Measurements from ENCODE around the gene ADPRHL1.
"Not testable (repeated sequence)": the region's sequence is repeated elsewhere in the genome, so short reads cannot be mapped to it uniquely, and the experiment has no call there.

Gene ADPRHL1

DNA sequence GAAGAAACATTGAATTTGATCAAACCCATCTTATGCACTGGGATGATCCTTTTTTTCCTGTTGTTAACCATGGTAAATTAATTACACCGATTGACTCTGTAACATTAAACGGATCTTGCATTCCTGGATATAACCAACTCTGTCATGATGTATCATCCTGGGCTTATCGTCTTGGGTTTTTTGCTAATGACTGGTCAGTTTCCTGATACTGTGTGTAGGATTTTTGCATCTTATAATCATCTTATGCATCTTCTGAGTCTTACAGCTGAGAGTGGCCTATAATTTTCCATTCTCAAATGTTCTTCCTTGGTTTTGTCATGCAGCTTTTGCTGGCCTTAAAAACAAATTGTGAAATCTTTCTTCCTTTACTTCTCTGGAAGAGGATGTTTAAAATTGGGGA, 24.4 kb upstream of the ADPRHL1 start:
- DNase-seq: no peak

DNA sequence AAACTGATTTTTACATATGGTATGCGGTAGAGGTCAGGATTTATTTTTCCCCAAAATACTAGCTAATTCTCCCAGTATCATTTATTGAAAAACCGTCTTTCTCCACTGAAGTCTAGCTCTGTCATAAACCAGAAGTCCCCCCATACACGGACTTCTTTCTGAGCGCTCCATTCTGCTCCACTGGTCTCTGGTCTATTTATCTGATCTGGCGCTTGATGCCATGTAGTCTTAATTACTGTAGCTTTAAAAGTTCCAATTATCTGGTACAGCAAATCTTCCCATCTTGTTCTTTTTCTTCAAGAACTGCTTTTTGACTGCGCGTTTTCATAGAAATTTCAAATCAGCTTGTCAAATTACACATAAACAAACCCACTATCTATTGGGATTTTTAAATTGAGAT, 23.5 kb upstream of the ADPRHL1 start:
- no peak for DNase-seq

DNA sequence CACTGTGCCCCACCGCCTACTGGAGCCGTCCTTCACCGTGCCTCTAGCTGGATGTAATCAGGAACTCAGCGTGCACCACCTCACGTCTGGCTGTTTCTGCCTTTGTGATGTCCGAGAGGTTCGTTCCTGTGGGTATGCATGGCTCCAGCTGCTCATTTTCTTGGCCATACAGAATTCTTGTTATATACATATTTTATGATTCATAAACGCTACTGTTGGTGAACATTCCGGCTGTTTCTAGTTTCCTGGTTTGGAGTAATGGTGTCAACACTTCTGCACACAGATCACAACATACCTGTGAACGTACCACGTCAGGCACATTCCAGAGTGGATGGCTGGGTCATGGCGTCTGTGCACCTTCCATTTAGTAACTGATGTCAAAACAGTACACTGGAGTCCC, 22.6 kb upstream of the ADPRHL1 start:
- no peak for DNase-seq

DNA sequence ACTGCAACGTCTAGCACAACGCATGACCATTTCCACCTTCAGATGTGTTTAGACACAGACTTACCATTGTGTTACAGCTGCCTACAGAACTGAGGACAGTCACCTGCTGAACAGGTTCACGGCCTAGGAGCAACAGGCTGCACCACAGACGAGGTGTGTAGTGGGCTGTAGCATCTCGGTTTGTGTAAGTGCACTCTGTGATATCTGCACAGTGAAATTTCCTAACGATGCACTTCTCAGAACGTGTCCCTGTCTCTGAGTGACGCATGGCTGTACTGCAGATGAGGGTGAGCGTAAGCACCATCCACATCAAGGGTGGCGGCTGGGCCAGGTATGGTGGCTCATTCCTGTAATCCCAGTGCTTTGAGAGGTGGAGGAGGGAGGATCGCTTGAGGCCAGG, 22.0 kb upstream of the ADPRHL1 start:
- DNase-seq: no peak

DNA sequence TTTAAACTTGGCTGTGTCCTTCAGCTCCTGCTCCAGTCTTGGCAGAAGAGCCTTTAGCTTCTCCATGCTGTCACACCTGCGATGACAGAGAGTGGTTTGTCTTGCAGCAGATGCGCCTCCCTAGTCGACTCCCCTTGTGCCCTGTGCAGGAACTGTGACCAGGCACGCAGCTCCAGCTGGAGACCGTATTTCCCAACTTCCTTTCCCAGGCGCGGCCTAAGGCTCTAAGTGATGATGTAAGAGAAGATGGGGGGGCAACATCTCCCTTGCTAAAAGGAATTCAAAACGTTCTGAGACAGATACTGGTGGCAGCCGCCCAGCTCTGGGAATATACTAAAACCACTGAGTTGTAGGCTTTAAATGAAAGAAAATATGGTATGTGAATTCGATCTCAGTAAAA, 20.9 kb upstream of the ADPRHL1 start:
- peak; percentile 71 to 80 for DNase-seq

DNA sequence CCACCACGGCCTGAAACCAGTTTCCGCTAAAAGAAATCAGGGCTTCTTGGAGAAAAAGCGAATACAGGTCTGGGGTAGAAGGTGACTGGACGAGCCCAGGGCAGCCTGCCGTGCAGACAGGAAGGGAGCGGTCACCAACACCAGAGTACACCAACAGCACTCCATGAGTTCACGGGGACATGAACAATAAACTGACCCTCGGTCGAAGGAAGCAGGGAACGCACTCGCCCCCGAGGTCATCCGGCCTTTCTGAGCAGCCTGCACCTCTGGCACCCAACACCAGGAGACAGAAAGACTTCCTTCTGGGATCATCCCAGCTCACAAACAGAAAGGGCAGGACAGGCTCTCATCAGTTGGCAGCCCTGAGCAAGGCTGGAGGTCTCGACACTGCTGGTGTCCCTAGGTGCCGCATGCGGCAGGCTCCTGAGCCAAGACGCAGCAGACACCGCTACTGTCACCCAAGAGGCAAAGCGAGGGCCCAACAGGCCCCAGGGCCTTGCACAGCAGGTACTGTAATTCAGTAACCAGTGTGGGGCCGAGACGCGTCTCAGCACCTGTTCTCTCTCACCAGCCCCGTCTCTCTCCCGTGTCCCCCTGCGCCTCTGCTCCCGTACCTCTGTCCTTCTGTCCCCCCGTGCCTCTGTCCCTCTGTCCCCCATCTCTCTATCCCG, 19.2 kb upstream of the ADPRHL1 start:
- no peak for DNase-seq

DNA sequence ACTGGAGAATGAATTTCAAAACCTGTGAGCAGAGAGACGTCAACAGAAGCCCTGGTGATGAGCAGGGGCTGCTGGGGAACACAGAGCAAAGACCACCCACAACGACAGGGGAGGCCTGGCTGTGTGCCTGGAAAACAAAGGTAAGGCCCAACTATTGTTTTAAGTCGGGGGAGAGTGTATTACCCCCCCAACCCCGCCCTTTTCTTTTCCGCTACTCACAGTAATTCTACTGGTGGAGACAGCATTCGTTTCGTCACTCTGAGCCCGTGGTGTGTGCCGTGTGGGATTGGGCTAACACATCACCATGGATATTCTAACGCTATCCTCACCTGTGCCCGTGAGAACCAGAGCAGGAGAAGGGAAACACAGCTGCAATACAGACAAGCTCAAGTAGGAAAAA, 18.6 kb upstream of the ADPRHL1 start:
- DNase-seq: no peak

DNA sequence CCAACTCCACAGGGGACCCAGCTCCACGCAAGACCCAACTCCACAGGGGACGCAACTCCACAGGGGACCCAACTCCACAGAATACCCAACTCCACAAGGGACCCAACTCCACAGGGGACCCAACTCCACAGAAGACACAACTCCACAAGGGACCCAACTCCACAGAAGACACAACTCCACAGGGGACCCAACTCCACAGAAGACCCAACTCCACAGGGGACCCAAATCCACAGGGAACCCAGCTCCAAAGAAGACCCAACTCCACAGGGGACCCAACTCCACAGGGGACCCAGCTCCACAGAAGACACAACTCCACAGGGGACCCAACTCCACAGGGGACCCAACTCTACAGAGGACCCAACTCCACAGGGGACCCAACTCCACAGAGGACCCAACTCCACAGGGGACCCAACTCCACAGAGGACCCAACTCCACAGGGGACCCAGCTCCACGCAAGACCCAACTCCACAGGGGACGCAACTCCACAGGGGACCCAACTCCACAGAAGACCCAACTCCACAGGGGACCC, 17.4 kb upstream of the ADPRHL1 start:
- not testable (repeated sequence) for DNase-seq

DNA sequence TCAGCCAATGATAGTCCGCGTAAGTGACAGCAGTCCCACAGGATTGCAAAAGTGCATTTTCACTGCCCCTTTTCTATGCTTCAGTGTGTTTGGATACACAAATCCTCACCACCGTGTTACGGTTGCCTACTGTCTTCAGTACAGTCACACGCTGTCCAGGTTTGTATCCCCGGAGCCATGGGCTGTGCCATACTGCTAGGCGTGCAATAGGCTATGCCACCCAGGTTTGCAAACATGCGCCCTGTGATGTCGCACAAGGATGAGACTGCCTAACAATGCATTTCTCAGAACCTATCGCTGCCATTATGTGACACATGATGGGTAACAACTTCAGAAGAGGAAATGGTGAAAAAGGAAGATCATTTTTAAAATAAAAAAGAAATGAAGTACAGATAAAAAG, 16.8 kb upstream of the ADPRHL1 start:
- DNase-seq: no peak

DNA sequence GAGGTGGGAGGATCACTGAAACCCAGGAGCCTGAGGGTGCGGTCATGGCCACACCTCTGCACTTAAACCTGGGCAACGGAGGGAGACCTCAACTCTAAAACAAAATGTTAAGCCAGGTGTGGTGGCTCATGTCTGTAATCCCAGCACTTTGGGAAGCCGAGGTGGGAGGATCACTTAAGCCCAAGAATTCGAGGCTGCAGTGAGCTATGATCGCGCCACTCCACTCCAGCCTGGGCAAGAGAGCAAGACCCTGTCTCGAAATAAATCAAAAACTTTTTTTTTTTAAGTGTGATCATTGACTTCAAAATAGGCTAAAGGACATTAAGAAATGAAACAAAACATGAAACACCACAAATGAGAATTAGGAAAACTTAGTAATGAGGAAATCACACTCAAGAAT, 16.3 kb upstream of the ADPRHL1 start:
- no peak for DNase-seq

DNA sequence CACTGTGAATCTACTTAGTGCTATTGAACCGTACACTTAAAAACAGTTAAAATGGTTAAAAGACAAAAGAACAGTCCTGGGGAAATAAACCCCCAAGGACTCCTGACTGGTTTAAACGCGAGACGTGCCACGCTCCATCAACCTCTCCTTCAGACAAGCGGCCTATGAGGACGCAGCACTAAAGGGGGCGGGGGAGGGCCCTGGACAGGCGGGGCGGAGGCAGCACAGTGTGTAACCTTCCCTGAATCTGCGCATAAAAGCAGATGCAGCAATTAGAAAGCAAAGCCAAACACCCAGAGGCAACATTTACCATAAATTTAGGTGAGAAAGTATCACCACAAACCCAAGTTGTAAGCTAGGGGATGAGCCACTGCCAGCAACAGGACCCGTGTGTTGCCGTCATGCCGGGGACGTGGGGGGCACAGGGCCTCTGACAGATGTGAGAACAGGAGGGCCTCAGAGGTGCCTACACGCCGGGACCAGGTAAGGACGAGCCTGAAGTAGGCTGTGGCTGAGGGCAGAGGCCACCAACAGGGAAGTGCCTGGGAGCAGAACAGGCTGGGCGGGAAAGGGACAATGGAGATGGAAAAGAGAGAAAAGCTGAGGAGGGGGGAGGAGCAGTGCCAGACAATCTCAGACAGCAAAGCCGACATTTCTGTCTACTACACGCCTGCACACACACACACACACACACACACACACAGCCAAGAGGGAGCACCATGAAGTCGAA, 15.3 kb upstream of the ADPRHL1 start:
- no peak for DNase-seq

DNA sequence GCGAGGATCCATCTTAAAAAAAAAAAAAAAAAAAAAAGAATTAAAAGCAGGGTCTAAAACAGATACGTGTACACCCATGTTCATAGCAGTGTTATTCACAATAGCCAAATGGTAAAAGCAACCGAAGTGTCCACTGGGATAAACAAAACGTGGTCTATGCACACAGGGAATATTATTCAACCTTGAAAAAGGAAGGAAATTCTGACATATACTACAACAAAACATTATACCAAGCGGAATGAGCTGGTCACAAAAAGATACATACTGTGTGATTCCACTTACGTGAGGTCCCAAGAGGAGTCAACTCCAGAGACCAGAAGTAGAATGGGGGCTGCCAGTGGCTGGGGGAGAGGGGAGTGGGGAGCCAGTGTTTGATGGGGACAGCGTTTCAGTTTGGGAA, 14.7 kb upstream of the ADPRHL1 start:
- DNase-seq: no peak

DNA sequence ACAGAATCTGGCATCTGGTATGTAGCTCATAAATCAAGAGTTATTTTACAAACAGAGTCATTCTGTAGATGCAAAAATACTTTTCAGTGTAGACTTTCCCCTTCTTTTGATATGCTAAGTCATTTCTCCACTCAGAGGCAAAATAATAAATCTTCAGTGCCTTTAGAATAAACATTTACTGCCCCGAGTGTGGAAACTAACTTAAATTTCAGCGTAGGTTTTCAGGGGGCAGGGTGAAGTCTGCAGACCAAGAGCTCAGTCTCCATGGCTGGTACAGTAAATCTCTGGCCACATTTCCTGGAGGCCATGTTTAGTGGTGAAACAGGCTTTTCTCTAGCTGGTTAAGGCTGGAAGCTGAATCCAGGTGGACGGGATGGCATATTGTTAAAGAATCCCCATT, 13.1 kb upstream of the ADPRHL1 start:
- DNase-seq: no peak

DNA sequence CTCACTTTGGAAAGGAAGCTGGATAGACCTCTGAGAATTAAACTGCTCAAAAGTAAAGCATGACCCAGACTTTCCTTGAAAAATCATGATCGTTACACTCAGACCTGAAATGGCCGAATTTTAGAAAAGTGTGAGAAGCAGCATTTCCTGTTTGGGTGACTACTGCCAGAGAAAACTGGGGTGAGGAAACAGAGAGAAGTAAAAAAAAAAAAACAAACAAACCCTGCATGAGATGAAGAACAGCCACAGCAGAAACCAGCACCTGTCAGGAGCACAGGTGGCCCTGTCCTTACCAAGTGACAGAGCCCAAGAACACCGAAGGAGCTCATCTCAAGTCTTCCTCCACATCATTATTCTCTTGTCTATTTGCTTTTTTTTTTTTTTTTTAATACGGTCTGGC, 12.0 kb upstream of the ADPRHL1 start:
- DNase-seq: no peak

DNA sequence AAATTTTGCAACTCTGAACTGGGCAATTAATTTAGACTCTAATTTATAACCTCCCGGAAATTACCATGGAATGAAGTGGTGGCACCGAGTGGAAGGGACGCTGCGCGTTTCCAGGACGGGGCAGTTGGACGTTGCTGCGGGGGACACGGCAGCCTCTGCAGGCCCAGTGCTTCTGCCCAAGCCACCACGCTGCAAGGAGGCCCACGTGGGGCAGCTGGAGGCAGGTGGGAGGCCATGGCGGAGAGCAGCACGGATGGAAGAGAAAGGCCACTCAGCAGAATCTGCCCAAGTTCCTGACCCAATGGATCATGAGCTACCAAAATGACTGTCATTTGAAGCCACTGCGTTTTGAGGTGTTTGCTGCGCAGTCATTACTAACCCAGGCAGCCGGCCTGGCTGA, 11.2 kb upstream of the ADPRHL1 start:
- DNase-seq: no peak

DNA sequence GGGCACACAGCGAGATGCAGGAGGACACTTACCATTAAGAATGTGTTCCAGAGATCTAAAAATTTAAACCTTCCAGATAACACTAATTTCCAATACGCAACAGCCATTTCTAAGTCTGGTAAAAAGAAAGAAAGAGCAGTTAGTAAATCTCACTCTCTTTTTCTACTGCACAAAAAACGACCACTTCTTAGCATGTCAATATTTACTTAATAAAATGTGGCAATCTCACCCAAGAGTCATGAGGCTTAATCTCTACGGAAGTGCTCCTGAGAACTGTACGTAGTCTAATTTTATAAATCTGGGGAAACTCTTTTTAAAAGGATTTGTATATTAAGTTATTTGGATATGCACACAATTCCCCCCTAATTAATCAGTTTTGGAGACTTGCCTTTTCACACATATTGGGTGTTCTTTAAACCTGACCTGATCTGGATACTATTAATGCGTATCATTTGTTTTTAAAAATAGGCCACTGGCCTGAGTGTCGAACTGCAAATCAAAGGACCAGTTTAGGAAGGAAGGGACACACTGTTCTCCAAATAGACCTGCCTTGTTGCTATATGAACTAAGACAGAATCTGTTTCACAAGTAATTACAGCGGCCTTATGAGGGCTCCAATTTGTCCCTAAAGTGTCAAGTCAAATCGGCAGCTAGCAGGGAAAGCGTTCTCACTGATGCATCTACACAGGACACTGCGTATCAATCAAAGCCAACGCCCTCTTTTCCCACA, 7.9 kb upstream of the ADPRHL1 start:
- no peak for DNase-seq

DNA sequence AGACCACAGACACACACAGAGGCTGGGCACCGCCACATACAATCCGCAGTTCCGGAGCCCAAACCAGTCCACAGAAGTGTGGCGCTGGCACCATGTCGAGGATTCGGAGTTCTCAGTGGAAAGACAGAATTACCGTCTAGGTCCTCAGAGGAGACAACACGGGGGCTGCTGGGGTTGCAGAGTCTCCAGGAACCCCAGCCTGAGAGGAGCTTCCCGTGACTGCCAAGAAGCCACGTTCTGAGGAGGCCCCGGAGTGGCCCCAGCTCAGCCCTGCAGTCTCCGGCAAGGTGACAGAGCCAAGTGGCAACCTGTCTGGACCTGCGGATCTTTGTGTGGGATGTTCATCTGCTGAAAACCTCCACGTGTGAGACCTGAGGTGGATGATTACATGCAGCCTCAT, 7.3 kb upstream of the ADPRHL1 start:
- DNase-seq: no peak

DNA sequence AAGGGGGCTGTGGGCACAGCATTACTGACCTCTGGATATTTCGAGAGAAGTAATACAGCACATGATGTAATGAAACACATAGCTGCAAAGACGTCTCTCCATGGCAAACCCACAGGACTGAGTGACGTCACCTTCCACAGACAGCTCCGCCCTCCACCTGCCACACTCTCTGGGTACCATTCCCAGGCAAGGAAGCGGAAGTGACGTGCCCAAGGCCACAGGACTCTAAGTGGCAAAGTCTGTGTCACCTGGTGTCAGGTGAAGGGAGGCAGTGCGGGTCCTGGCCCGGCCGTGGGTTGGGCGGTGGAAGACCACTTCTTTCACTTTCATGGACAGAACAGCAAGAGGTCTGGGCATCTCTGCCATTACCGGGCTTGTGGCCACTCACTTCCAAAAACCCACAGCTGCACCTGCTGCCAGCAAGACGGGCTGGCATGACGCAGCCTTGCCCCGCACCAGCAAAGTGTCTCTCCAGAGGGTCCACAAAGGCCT, 6.8 kb upstream of the ADPRHL1 start:
- no peak for DNase-seq

DNA sequence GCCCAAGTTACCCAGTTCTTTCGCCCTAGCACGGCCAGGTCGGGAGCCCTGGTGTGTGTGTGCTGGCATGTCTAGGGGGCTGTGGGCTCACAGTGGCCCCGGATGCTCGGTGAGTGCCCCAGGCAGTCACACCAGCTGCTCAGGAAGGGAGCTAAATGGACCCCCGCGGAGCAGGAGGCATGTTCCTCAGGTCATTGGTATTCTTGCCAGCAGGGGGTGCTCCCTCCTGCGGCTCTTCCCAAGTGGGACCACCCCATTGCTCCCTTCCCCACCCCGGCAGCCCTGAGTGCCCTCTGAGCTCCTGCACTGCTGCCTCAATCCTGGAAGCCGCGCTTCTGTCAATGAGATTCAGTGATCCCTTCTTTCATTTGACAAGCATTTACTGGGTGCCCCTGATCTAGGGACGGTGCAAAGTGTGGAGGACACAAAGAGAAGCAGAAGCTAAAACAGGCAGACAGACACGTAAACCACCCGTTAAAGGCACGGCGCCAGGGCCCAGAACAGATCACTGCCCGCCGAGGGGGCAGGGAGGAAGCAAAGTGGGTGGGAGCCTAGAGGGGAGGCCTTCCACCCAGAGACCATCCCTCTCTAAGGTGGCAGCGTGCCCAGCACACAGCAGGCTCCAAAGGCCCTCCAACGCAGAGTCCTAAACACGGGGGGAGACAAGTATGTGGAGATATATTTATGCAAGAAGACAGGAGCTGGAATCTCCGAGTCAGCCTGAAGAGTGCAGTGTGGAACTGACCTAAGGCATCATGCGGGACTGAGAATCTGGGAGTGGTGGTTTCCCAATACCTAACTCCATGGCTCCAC, 5.2 kb upstream of the ADPRHL1 start:
- no peak for DNase-seq

DNA sequence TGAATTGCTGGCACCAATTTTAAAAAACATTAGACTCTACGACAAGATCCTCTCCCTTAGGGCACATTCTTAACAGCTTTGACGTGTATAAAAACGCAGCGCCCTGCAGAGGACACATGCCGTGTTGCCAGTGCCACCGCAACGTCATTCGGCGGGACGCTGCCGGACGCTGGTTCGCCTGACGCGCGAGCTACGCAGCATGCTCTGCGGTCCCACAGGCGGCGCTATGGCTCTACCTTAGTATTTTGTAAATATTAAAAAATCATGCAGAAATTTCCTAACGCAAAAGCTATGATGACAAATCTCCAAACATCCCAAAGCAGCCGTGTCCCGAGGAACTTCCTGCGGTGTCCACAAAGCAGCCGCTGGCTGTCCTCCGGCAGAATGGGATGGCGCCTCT, 4.2 kb upstream of the ADPRHL1 start:
- no peak for DNase-seq

DNA sequence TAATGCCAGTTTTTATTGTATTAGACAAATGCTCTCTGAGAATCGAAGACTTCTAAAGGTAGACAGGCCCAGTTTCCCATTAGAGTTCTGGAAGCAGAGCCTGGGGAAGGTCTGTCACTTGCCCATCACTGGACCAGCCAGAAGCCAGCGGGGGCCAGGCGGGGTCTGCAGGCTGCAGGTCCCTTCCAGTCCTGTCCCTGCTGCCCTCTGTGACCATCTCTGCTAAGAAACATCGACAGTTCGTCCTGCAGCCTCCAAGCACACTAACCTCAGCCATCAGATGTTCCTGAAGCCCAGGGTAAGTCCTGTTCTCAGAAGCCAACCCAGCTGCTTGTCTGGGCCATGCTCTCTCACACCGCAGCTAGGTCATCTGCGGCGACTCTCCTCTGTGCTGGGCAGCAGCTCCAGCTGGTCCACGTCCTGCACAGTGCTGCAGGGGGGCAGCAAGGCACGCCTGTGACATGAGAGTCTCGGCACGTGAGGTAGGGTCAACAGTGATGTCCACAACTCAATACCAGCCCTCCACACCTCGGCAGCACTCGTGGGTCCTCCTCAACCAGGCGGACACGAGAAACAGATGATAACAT, 2.9 kb upstream of the ADPRHL1 start:
- no peak for DNase-seq

DNA sequence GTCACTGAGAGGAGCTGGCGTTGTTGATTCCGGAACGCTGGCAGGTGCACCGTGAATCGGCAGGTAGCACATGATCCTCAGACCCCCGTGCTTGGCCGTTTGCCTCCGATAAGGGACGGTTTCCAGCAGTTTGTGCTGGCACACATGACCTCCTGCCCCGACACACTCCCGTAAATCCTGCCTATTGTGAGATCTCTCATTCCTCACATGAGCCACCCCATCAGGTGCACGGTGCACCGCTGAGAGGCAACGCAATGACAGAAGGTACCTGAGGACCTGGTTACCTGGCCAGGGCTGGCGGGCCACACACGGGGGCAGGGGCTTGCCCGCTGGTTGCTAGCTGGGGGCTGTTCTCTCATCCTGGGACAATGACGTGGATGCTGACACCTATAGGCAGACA, 2.1 kb upstream of the ADPRHL1 start:
- no peak for DNase-seq

DNA sequence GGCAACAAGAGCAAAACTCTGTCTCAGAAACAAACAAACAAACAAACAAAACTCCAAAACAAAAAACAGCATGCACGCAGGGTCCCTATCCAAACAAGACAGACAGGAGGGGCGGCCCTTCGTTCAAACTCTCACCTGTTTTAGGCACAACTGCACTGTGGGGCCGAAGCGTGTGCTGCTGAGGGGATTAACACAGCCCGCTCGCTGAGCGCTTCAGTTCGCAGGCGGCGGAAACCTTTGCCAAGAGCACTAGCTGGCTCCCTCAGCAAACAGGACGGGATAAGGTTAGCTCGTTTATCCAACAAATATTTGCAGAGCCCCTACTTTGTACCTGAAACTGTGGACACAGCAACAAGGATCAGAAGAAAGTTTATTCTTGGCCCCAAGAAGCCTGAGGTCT, 1.6 kb upstream of the ADPRHL1 start:
- no peak for DNase-seq
